Psoas muscle (tissue), 8 donors: Measurements from ENCODE around the gene STPG2. TPM values are rescaled to one million over a fixed set of nuclear protein-coding genes. Genes with fewer than 3 reads are reported as not detected.
"Not testable (repeated sequence)": the region's sequence is repeated elsewhere in the genome, so short reads cannot be mapped to it uniquely, and the experiment has no call there.

Source experiments
- ATAC-seq, 4 donors: fragments of 200-7000 bp; cut with Tn5 transposase; one replicate each; pipeline ENCODE4 v1.9.1; 2020; ENCODE audit warnings: moderate library complexity in 3 of 4, mild to moderate bottlenecking in 2 of 4
- DNase-seq, 2 donors: peaks; one replicate each; pipeline ENCODE4 v3.0.0-alpha.2; 2020
- H3K27ac ChIP-seq: fragments of 200-600 bp; one replicate; pipeline ENCODE4 v1.8.0; 2022
- H3K27me3 ChIP-seq, 3 donors: fragments of 200-600 bp in 1 of 3; one replicate each; pipeline versions ENCODE4 v1.6.1 to v1.8.0; 2013 to 2022; ENCODE audit warnings: low read length in 2 of 3, mild to moderate bottlenecking in 2 of 3, moderate library complexity in 1 of 3; ENCODE audit not compliant: insufficient read depth in 3 of 3
- H3K36me3 ChIP-seq, 2 donors: fragments of 200-600 bp in 1 of 2; one replicate each; pipeline versions ENCODE4 v1.6.1 to v1.8.0; 2013 to 2022; ENCODE audit warnings: low read depth in 1 of 2, mild to moderate bottlenecking in 1 of 2, moderate library complexity in 1 of 2; ENCODE audit not compliant: insufficient read depth in 1 of 2
- H3K4me1 ChIP-seq: fragments of 200-600 bp; one replicate; pipeline ENCODE4 v1.8.0; 2022
- H3K4me3 ChIP-seq: fragments of 200-600 bp; one replicate; pipeline ENCODE4 v1.8.0; 2022; ENCODE audit warnings: mild to moderate bottlenecking
- H3K9me3 ChIP-seq: fragments of 200-600 bp; one replicate; pipeline ENCODE4 v1.8.0; 2022
- CTCF ChIP-seq: fragments of 200-600 bp; IDR thresholded peaks from one replicate; pipeline ENCODE4 v1.8.0; 2022; ENCODE audit warnings: antibody characterized with exemption
- WGBS, 3 donors: extraction: QIAGEN DNeasy Blood & Tissue Kit; methylation state at CpG; one replicate each; pipeline versions ENCODE4 v1.1.6 to v1.1.7; 2013; 5-methylcytosine and 5-hydroxymethylcytosine counted together
- intact Hi-C, 2 donors: fragments of 100-400 bp; cut with DNase I; formaldehyde crosslinking; loops; one replicate each; pipeline versions ENCODE4 v1.11.0 to v1.14.2; 2022
- polyA plus RNA-seq, 3 donors: library from polyadenylated mRNA; stranded (reverse); fragments of 200-250 nt; gene quantifications; one replicate each; pipeline ENCODE4 v1.2.3, GENCODE V29; 2013
- total RNA-seq, 4 donors: library from RNA; stranded (reverse); fragmentation: NEBNext Ultra II Directional in 2 of 4; extraction: Animal tissue kit (Norgen Biotek cat#: 25700) in 2 of 4; gene quantifications; one replicate each; pipeline versions ENCODE4 v1.2.1 to v1.2.4, GENCODE V29; 2021 to 2023
- donor health status: healthy with polysubstance abuse.
- donor health status: DM: no; HTN: no; CAD: no; lungs with moderate emphysema.
- donor health status: Bipolar disorder and iron deficiency.
- donor health status: healthy.
- donor health status: DM: yes; HTN: yes; CAD: no.
- donor health status: DM: no; HTN: no; CAD: no.
- donor health status: DM: no; HTN: no; CAD: no.
- donor health status: DM: yes; HTN: yes; CAD: no.

Gene STPG2
- total and polyA plus RNA-seq, 7 donors, result 0.01 to 0.21 TPM; not detected in 5

- no peak for TF ChIP-seq CTCF
- 34 to 37% (median 35%) methylated on average over 14 of the region's 14 CpGs for WGBS, 3 donors
- DNase-seq, result no peak
- Histone ChIP-seq H3K27ac (no peak overlapping the region), H3K9me3 (no peaks in the 10 kb centered on the region), H3K4me1 (no peaks in the 10 kb centered on the region), H3K36me3 (no peaks in the 10 kb centered on the region), H3K4me3 (no peak overlapping the region), H3K27me3 (no peaks in the 10 kb centered on the region)
- intact Hi-C loops, result no loop called here
- ATAC-seq, result no peak
These were observed 231.9 kb downstream of the STPG2 start for GRCh38 chr4:97911236-97911906.

GRCh38 chr4:97910005-97910404, 233.3 kb downstream of the STPG2 start:
- TF ChIP-seq CTCF, result no peak
- no peaks in the 10 kb centered on the region for H3K4me1 ChIP-seq
- no peaks in the 10 kb centered on the region for H3K9me3 ChIP-seq
- WGBS, 3 donors, result 52 to 55% (median 55%) methylated on average over 3 of the region's 3 CpGs
- H3K27ac ChIP-seq, result no peak overlapping the region
- DNase-seq (no peak), ATAC-seq (no peak)
- no peak overlapping the region for H3K4me3 ChIP-seq
- H3K36me3 ChIP-seq, result no peaks in the 10 kb centered on the region
- intact Hi-C loops, result no loop called here
- no peaks in the 10 kb centered on the region for H3K27me3 ChIP-seq

- intact Hi-C loops, DNase-seq, H3K27me3 ChIP-seq, H3K9me3 ChIP-seq, H3K27ac ChIP-seq, H3K4me1 ChIP-seq, H3K36me3 ChIP-seq, ATAC-seq, H3K4me3 ChIP-seq: not testable (repeated sequence)
- 87 to 91% (median 87%) methylated on average over 20 to 23 of the region's 23 CpGs for WGBS, 3 donors
These were observed 239.7 kb downstream of the STPG2 start for GRCh38 chr4:97903436-97904189.

DNA sequence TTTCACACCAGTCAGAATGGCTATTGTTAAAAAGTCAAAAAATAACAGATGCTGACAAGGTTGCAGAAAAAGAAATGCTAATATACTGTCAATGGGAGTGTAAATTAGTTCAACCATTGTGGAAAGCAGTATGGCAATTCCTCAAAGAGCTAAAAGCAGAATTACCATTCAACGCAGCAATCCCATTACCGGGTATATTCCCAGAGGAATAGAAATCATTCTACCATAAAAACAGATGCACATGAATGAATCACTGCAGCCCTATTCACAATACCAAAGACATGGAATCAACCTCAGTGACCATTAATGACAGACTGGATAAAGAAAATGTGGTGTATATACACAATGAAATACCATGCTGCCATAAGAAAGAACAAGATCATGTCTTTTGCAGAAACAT, 243.0 kb downstream of the STPG2 start:
- 32 to 77% (median 61%) methylated on average over 2 of the region's 2 CpGs for WGBS, 3 donors
- DNase-seq, result no peak
- H3K36me3 ChIP-seq, result no peaks in the 10 kb centered on the region
- no peaks in the 10 kb centered on the region for H3K9me3 ChIP-seq
- H3K4me1 ChIP-seq, result no peaks in the 10 kb centered on the region
- H3K27ac ChIP-seq, result no peak overlapping the region
- intact Hi-C loops, result no loop called here
- ATAC-seq, result no peak
- H3K27me3 ChIP-seq, result no peaks in the 10 kb centered on the region
- no peak for TF ChIP-seq CTCF
- H3K4me3 ChIP-seq, result no peak overlapping the region

- intact Hi-C loops, result no loop called here
- no peak overlapping the region for H3K27ac ChIP-seq
- no peaks in the 10 kb centered on the region for H3K4me1 ChIP-seq
- WGBS, 3 donors, result 38 to 65% (median 39%) methylated on average over 1 of the region's 1 CpG
- H3K27me3 ChIP-seq, result no peaks in the 10 kb centered on the region
- no peak for ATAC-seq
- no peak overlapping the region for H3K4me3 ChIP-seq
- DNase-seq, result no peak
- H3K36me3 ChIP-seq, result no peaks in the 10 kb centered on the region
- TF ChIP-seq CTCF, result no peak
- no peaks in the 10 kb centered on the region for H3K9me3 ChIP-seq
These were observed 250.5 kb downstream of the STPG2 start for GRCh38 chr4:97892592-97893266.
